Right atrium auricular region (tissue), 2 donors: Measurements from ENCODE around the gene RALBP1. TPM values are rescaled to one million over a fixed set of nuclear protein-coding genes. Genes with fewer than 3 reads are reported as not detected.
"Not testable (repeated sequence)": the region's sequence is repeated elsewhere in the genome, so short reads cannot be mapped to it uniquely, and the experiment has no call there.

Source experiments
- DNase-seq: peaks from one replicate; pipeline ENCODE4 v3.0.0-alpha.2; 2019; ENCODE audit warnings: low spot score
- H3K27ac ChIP-seq, 2 donors: fragments of 200-600 bp; sonication (generic); 1 replicate in 1 of 2; 2 replicates in 1 of 2; pipeline ENCODE4 v1.5.1; 2016 to 2019
- H3K27me3 ChIP-seq, 2 donors: fragments of 200-600 bp; sonication (generic); one replicate each; pipeline versions ENCODE4 v1.5.1 to v1.6.0; 2017 to 2019
- H3K36me3 ChIP-seq: fragments of 200-600 bp; sonication (generic); one replicate; pipeline ENCODE4 v1.5.1; 2016
- H3K4me1 ChIP-seq, 2 donors: fragments of 200-600 bp; sonication (generic); one replicate each; pipeline versions ENCODE4 v1.5.1 to v1.6.0; 2017 to 2019
- H3K4me3 ChIP-seq, 2 donors: fragments of 200-600 bp; sonication (generic); 1 replicate in 1 of 2; 2 replicates in 1 of 2; pipeline ENCODE4 v1.5.1; 2017 to 2019; ENCODE audit warnings: mild to moderate bottlenecking in 1 of 2, moderate library complexity in 1 of 2
- H3K9me3 ChIP-seq, 2 donors: fragments of 200-600 bp; sonication (generic); one replicate each; pipeline ENCODE4 v1.5.1; 2019
- total RNA-seq, 2 donors: library from RNA; depleted of rRNA; stranded (reverse); fragments of >200 nt; gene quantifications; one replicate each; pipeline ENCODE4 v1.1.0, GENCODE V29; 2016
- TF ChIP-seq, protein P1 (sequence below), 2 donors: fragments of 200-600 bp; sonication (generic); IDR thresholded peaks; one replicate each; pipeline ENCODE4 v1.5.1; 2019; ENCODE audit warnings: antibody characterized with exemption in 2 of 2

RALBP1 gene
- total RNA-seq, 2 donors from 2014 or later, result 58.7 to 62.5 TPM

DNA sequence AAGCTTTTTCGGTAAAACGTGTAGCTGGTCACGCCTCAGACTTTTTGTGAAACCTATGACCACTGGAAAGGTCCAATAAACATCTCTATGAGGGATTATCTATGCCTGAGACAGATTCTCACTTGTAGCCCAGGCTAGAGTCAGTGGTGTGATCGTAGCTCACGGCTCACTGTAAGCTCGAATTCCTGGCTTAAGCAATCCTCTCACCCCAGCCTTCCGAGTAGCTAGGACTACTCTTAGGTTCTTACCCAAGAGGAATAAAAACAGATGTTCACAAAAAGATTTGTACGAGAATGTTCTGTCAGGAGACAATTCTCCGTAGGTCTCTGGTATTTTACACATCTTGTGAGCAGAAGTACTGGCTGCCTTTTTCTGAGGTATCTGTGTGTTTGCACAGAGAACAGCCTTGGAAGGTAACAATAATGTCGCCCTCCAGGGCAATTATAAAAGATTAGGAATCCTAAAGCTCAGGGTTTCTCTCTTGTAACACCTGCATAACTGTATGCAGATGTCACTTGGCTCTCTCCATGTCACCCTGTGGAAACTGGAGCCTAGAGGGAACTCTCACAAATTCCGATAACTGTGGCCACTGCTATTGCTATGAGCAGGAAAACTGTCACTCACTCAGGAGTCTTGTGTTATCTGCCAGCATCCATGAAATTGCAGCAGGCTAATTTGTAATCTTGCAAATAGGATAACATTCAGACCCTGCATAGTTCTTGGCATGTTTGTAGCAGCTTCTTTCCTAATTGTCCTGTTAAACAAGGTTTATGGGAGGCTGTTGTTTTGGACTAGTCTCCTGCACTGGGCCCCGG, 25.5 kb upstream of the RALBP1 start:
- no peaks in the 10 kb centered on the region for H3K4me1 ChIP-seq
- TF ChIP-seq, protein P1, sequence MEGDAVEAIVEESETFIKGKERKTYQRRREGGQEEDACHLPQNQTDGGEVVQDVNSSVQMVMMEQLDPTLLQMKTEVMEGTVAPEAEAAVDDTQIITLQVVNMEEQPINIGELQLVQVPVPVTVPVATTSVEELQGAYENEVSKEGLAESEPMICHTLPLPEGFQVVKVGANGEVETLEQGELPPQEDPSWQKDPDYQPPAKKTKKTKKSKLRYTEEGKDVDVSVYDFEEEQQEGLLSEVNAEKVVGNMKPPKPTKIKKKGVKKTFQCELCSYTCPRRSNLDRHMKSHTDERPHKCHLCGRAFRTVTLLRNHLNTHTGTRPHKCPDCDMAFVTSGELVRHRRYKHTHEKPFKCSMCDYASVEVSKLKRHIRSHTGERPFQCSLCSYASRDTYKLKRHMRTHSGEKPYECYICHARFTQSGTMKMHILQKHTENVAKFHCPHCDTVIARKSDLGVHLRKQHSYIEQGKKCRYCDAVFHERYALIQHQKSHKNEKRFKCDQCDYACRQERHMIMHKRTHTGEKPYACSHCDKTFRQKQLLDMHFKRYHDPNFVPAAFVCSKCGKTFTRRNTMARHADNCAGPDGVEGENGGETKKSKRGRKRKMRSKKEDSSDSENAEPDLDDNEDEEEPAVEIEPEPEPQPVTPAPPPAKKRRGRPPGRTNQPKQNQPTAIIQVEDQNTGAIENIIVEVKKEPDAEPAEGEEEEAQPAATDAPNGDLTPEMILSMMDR (IDR thresholded peaks at IDR 0.05), result no peak
- no peak overlapping the region for H3K27ac ChIP-seq
- no peak for DNase-seq
- H3K27me3 ChIP-seq, result no peaks in the 10 kb centered on the region
- no peaks in the 10 kb centered on the region for H3K9me3 ChIP-seq
- no peaks in the 10 kb centered on the region for H3K36me3 ChIP-seq
- H3K4me3 ChIP-seq, result no peak overlapping the region

GRCh38 chr18:9450920-9451319, 24.4 kb upstream of the RALBP1 start:
- not testable (repeated sequence) for H3K4me1 ChIP-seq, H3K36me3 ChIP-seq, H3K4me3 ChIP-seq, H3K9me3 ChIP-seq, H3K27me3 ChIP-seq, DNase-seq, H3K27ac ChIP-seq

DNA sequence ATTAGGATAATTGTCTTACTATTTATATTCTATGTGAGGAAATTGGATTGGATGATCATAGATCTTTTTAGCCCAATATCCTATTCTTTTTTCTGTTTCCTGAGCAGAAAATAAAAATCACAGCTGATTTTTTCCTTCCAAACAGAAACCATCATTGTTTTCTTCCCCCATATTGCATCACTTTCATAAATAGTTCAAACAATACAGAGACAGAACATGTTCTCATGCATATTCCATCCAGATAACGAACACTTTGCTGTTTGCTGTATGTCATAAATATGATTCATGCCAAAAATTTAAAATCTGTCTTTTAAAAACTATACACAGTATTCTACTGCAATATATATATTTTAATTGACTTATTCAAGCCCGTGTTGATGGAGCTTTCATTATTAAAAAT, 22.0 kb upstream of the RALBP1 start:
- H3K9me3 ChIP-seq, result peaks cover 0 to 17% of the 10 kb centered on the region in 2 donors
- DNase-seq, result no peak
- no peaks in the 10 kb centered on the region for H3K4me1 ChIP-seq
- H3K36me3 ChIP-seq, result no peaks in the 10 kb centered on the region
- TF ChIP-seq, protein P1 (IDR thresholded peaks at IDR 0.05), result no peak
- H3K27me3 ChIP-seq, result no peaks in the 10 kb centered on the region
- no peak overlapping the region for H3K27ac ChIP-seq
- no peak overlapping the region for H3K4me3 ChIP-seq

DNA sequence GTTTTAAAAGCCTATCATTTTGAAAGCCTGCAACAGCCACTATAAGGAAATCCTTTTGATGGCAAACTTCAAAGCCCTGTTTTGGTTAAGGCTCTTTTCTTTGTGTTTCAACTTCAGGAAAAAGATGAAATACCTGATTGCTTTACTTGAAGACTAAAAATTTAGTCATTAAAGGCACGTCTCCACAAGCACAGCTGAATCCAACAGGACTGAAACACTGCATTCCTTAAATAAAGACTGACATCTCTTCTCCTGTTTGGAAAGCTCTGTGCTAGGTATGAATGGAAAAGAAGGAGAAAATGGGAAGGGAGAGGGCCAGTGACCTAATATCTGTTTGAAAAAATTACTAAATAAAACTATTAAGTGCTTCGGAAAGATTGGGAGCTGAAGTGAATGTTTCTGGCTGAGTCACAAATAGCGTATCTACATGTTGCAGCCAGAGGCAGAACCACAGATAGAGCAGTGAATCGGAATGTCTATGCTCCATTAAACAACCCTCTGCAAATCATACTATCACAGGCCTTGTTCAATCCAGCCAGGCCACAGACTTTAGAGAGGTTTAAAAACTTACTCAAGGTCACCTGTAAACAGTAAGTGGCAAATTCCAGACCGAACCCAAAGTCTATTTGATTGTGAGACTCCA, 21.1 kb upstream of the RALBP1 start:
- no peak for DNase-seq
- Histone ChIP-seq H3K27ac (no peak overlapping the region), H3K36me3 (no peaks in the 10 kb centered on the region), H3K27me3 (no peaks in the 10 kb centered on the region), H3K4me3 (no peak overlapping the region), H3K4me1 (no peaks in the 10 kb centered on the region), H3K9me3 (peaks cover 0 to 17% of the 10 kb centered on the region in 2 donors)
- TF ChIP-seq, protein P1 (IDR thresholded peaks at IDR 0.05), result no peak

GRCh38 chr18:9455718-9456511, 19.4 kb upstream of the RALBP1 start:
- no peaks in the 10 kb centered on the region for H3K4me1 ChIP-seq
- DNase-seq, result no peak
- no peaks in the 10 kb centered on the region for H3K36me3 ChIP-seq
- TF ChIP-seq, protein P1 (IDR thresholded peaks at IDR 0.05), result no peak
- H3K27me3 ChIP-seq, result no peaks in the 10 kb centered on the region
- peaks cover 0 to 17% of the 10 kb centered on the region in 2 donors for H3K9me3 ChIP-seq
- no peak overlapping the region for H3K4me3 ChIP-seq
- no peak overlapping the region for H3K27ac ChIP-seq

- no peaks in the 10 kb centered on the region for H3K27me3 ChIP-seq
- DNase-seq, result no peak
- H3K4me3 ChIP-seq, result no peak overlapping the region
- TF ChIP-seq, protein P1 (IDR thresholded peaks at IDR 0.05), result no peak
- H3K4me1 ChIP-seq, result no peaks in the 10 kb centered on the region
- no peak overlapping the region for H3K27ac ChIP-seq
- H3K9me3 ChIP-seq, result peaks cover 0 to 23% of the 10 kb centered on the region in 2 donors
- H3K36me3 ChIP-seq, result no peaks in the 10 kb centered on the region
Observed at GRCh38 chr18:9466127-9466526, 9.2 kb upstream of the RALBP1 start.
